Psoas muscle (tissue), 8 donors: ENCODE data around the gene CHST15. TPM values are rescaled to one million over a fixed set of nuclear protein-coding genes. Genes with fewer than 3 reads are reported as not detected.
A peak's percentile ranks its signal among the peaks of the same experiment; 100 is the strongest.

Source experiments
- ATAC-seq, 4 donors: fragments of 200-7000 bp; cut with Tn5 transposase; one replicate each; pipeline ENCODE4 v1.9.1; 2020; ENCODE audit warnings: moderate library complexity in 3 of 4, mild to moderate bottlenecking in 2 of 4
- DNase-seq, 2 donors: peaks; one replicate each; pipeline ENCODE4 v3.0.0-alpha.2; 2020
- H3K27ac ChIP-seq: fragments of 200-600 bp; one replicate; pipeline ENCODE4 v1.8.0; 2022
- H3K27me3 ChIP-seq, 3 donors: fragments of 200-600 bp in 1 of 3; one replicate each; pipeline versions ENCODE4 v1.6.1 to v1.8.0; 2013 to 2022; ENCODE audit warnings: low read length in 2 of 3, mild to moderate bottlenecking in 2 of 3, moderate library complexity in 1 of 3; ENCODE audit not compliant: insufficient read depth in 3 of 3
- H3K36me3 ChIP-seq, 2 donors: fragments of 200-600 bp in 1 of 2; one replicate each; pipeline versions ENCODE4 v1.6.1 to v1.8.0; 2013 to 2022; ENCODE audit warnings: low read depth in 1 of 2, mild to moderate bottlenecking in 1 of 2, moderate library complexity in 1 of 2; ENCODE audit not compliant: insufficient read depth in 1 of 2
- H3K4me1 ChIP-seq: fragments of 200-600 bp; one replicate; pipeline ENCODE4 v1.8.0; 2022
- H3K4me3 ChIP-seq: fragments of 200-600 bp; one replicate; pipeline ENCODE4 v1.8.0; 2022; ENCODE audit warnings: mild to moderate bottlenecking
- H3K9me3 ChIP-seq: fragments of 200-600 bp; one replicate; pipeline ENCODE4 v1.8.0; 2022
- WGBS, 3 donors: extraction: QIAGEN DNeasy Blood & Tissue Kit; methylation state at CpG; one replicate each; pipeline versions ENCODE4 v1.1.6 to v1.1.7; 2013; 5-methylcytosine and 5-hydroxymethylcytosine counted together
- intact Hi-C, 2 donors: fragments of 100-400 bp; cut with DNase I; formaldehyde crosslinking; loops; one replicate each; pipeline versions ENCODE4 v1.11.0 to v1.14.2; 2022
- polyA plus RNA-seq, 3 donors: library from polyadenylated mRNA; stranded (reverse); fragments of 200-250 nt; gene quantifications; one replicate each; pipeline ENCODE4 v1.2.3, GENCODE V29; 2013
- total RNA-seq, 4 donors: library from RNA; stranded (reverse); fragmentation: NEBNext Ultra II Directional in 2 of 4; extraction: Animal tissue kit (Norgen Biotek cat#: 25700) in 2 of 4; gene quantifications; one replicate each; pipeline versions ENCODE4 v1.2.1 to v1.2.4, GENCODE V29; 2021 to 2023
- TF ChIP-seq, protein P1 (sequence below): fragments of 200-600 bp; IDR thresholded peaks from one replicate; pipeline ENCODE4 v1.8.0; 2022; ENCODE audit warnings: antibody characterized with exemption
- donor health status: healthy with polysubstance abuse.
- donor health status: DM: no; HTN: no; CAD: no; lungs with moderate emphysema.
- donor health status: Bipolar disorder and iron deficiency.
- donor health status: healthy.
- donor health status: DM: yes; HTN: yes; CAD: no.
- donor health status: DM: no; HTN: no; CAD: no.
- donor health status: DM: no; HTN: no; CAD: no.
- donor health status: DM: yes; HTN: yes; CAD: no.

The CHST15 gene
- total and polyA plus RNA-seq, 7 donors = 3.6 to 39.2 (median 10.4) TPM

DNA sequence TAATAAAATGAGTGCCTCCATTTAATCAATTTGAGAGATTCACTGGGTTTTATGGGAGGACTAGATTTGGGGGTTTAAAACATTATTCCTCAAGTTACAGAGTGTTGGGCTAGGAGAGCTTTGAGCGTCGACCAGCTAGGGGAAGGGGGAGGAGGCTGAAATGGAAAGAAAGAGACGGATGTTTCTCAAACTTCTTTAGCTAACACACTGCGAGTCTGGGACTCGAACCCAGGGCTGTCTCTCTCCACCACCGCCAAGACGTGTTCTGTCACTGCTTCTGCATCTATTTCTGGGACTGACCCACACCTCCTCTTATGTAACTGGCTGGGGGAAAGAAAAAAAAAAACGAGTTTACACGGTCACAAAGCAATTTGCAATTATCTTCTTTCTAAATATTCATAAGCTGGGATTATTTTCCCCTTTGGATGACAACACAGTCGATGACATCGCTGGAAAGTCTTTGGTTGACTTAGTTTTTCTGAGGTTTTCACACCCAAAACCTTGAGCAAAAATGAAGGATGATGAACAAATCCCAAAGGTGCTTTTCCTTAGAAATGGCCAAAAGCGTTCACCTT, 27.2 kb downstream of the CHST15 start:
- Histone ChIP-seq H3K4me1 (peaks cover 2% of the 10 kb centered on the region), H3K27me3 (no peaks in the 10 kb centered on the region), H3K27ac (no peak overlapping the region), H3K36me3 (no peaks in the 10 kb centered on the region), H3K4me3 (no peak overlapping the region), H3K9me3 (no peaks in the 10 kb centered on the region)
- TF ChIP-seq, protein P1, sequence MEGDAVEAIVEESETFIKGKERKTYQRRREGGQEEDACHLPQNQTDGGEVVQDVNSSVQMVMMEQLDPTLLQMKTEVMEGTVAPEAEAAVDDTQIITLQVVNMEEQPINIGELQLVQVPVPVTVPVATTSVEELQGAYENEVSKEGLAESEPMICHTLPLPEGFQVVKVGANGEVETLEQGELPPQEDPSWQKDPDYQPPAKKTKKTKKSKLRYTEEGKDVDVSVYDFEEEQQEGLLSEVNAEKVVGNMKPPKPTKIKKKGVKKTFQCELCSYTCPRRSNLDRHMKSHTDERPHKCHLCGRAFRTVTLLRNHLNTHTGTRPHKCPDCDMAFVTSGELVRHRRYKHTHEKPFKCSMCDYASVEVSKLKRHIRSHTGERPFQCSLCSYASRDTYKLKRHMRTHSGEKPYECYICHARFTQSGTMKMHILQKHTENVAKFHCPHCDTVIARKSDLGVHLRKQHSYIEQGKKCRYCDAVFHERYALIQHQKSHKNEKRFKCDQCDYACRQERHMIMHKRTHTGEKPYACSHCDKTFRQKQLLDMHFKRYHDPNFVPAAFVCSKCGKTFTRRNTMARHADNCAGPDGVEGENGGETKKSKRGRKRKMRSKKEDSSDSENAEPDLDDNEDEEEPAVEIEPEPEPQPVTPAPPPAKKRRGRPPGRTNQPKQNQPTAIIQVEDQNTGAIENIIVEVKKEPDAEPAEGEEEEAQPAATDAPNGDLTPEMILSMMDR = no peak
- ATAC-seq = peak in 1 of 4 donors; percentile 37
- 49 to 56% (median 52%) methylated on average over 12 of the region's 12 CpGs for WGBS, 3 donors
- DNase-seq = no peak
- intact Hi-C loops = no loop called here

DNA sequence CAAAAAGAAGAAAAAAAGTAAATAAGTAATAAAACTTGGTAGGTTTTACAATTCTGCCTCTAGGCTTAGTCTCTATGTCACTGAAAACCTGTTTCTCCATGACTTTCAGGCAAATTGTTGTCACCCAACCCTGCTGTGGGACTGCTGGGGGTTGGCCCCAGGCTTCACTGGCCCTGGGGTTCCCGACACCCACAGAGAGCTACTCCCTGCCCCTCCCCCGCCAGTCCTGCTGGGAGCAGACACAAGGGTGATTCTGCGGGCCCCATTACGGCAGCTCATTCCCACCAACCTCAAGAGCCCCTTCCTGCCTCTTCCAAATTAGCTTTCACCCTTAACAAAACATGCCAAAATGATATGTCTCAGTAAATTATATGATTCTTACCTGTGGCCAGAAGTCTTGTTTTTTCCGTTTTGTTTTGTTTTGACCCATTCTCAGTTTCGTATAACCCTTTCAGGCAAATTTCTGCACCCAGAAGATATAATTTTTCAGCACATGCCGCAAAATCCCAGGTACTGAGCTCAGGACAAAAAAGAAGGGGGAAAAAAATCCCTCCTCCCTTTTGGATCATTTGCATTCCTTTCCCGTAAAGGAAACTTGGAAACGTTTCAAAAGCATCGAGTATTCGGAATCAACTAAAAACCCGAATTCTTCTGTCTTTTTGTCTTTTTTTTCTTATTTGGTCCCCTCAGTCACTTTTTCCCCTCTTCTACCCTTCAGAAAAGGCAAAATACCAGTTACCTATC, 27.8 kb downstream of the CHST15 start:
- DNase-seq = no peak
- no peak for ATAC-seq
- Histone ChIP-seq H3K36me3 (no peaks in the 10 kb centered on the region), H3K4me3 (no peak overlapping the region), H3K4me1 (peaks cover 2% of the 10 kb centered on the region), H3K27ac (no peak overlapping the region), H3K9me3 (no peaks in the 10 kb centered on the region), H3K27me3 (no peaks in the 10 kb centered on the region)
- TF ChIP-seq, protein P1 = no peak
- intact Hi-C loops = no loop called here
- WGBS, 3 donors = 79 to 82% (median 80%) methylated on average over 12 of the region's 12 CpGs

DNA sequence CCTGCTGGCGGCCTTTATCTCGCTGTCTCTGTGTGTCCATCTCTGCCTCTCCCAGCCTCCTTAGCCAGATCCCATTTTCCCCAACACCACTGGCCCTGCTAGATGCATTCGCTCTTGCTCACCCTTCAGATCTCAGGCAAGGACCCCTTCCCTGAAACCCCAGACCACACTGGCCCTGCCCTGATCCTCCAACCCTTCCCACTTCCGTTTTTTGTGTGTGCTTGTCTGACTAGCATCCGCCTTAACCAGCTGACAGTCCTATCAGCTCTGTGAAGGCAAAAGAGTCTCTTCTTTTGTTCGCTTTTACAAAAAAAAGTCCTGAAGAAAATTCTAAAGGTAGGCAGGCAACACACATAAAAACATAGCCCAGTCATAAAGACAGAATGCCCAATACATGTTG, 28.7 kb downstream of the CHST15 start:
- no peaks in the 10 kb centered on the region for H3K36me3 ChIP-seq
- ATAC-seq = no peak
- peaks cover 2% of the 10 kb centered on the region for H3K4me1 ChIP-seq
- H3K4me3 ChIP-seq = no peak overlapping the region
- no peak for DNase-seq
- H3K27me3 ChIP-seq = no peaks in the 10 kb centered on the region
- 91 to 95% (median 92%) methylated on average over 4 to 6 of the region's 6 CpGs for WGBS, 3 donors
- H3K27ac ChIP-seq = no peak overlapping the region
- TF ChIP-seq, protein P1 = no peak
- intact Hi-C loops = no loop called here
- no peaks in the 10 kb centered on the region for H3K9me3 ChIP-seq

DNA sequence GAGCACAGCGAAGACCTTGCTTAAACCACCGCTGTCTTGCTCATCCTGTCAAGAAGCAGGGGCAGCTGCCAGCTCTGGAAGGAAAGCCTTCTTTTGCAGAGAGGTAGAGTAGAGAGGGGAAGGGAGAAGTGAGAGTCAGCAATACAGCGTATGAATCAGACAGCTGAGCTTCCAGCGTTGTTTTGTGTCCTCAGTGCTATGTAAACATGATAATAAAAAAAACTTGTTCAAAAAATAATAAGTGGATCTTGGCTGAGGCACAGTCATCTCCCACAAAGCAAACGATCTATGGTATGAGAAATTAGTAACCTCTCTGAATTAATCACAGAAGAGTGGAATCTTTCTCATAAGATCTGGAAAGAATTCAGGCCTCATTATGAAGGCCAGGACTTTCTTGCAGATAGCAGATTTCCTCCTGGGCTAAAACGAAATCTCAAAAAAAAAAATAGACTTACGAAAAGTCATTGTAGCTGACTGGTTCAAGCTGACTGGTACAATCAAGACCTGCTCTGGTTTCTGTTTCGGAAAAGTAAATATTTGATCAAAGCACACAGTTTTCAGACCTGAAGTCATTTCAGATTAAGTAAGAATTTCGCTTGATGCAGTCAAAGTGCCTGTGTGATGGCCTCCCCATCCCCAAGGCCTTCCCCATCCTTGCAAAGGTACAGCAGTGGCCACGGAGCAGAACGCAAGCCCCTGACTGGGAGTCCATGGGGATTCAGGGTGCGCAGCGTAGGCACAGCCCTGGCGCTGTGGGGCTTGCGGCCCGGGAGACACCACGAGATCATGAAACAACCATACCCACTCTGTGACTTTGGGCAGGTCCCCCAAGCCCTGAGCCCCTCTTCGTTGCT, 29.4 kb downstream of the CHST15 start:
- ATAC-seq = peak in 1 of 4 donors; percentile 64
- Histone ChIP-seq H3K27ac (no peak overlapping the region), H3K36me3 (no peaks in the 10 kb centered on the region), H3K4me1 (peaks cover 2% of the 10 kb centered on the region), H3K4me3 (no peak overlapping the region), H3K27me3 (no peaks in the 10 kb centered on the region), H3K9me3 (no peaks in the 10 kb centered on the region)
- TF ChIP-seq, protein P1 = no peak
- DNase-seq = no peak
- WGBS, 3 donors = 88 to 90% (median 90%) methylated on average over 18 of the region's 18 CpGs
- intact Hi-C loops = no loop called here
